SK-N-SH (cell line): ENCODE results near the gene IL17RB. TPM values are rescaled to one million over a fixed set of nuclear protein-coding genes. Genes with fewer than 3 reads are reported as not detected.

Experiments
- CTCF ChIA-PET: fragments of 300-600, 350-600 bp; formaldehyde crosslinking; extraction: SDS; loops from one replicate; lab custom pipeline; 2021; lab: Yijun Ruan, JAX
- POLR2A ChIA-PET: fragments of 350-600 bp; sonication (Branson Sonifier 250); formaldehyde crosslinking; extraction: SDS; loops from one replicate; lab custom pipeline; 2020; ENCODE audit warnings: antibody characterized with exemption, inconsistent platforms; lab: Yijun Ruan, JAX
- DNase-seq: peaks from one replicate; pipeline ENCODE4 v3.0.0; 2012
- H2AFZ ChIP-seq: fragments of 200-600 bp; sonication (generic); 2 replicates; pipeline ENCODE4 v1.8.1; 2016; ENCODE audit warnings: antibody characterized with exemption, mild to moderate bottlenecking, low read depth
- H3F3A ChIP-seq: fragments of 200-600 bp; sonication (generic); replicated peaks from 2 replicates; pipeline ENCODE3; 2016; ENCODE audit warnings: antibody characterized with exemption, mild to moderate bottlenecking; ENCODE audit not compliant: insufficient read depth
- H3K27ac ChIP-seq, 2 experiments: fragments of 200-500 bp in 1 of 2; fragments of 200-600 bp in 1 of 2; sonication (Bioruptor generic) in 1 of 2; sonication (generic), shearing (Covaris generic) in 1 of 2; 2 replicates each; pipeline versions ENCODE4 v1.5.1 to v1.6.1; 2014 to 2016; ENCODE audit warnings: low read depth in 2 of 2, inconsistent platforms in 1 of 2, low read length in 1 of 2, mild to moderate bottlenecking in 1 of 2, mixed read lengths in 1 of 2
- H3K27me3 ChIP-seq: fragments of 200-600 bp; sonication (generic), shearing (Covaris generic); 2 replicates; pipeline ENCODE4 v1.6.1; 2016; ENCODE audit warnings: mixed run types; ENCODE audit not compliant: insufficient read depth
- H3K36me3 ChIP-seq, 2 experiments: fragments of 200-500 bp in 1 of 2; fragments of 200-600 bp in 1 of 2; sonication (Bioruptor generic) in 1 of 2; sonication (generic) in 1 of 2; replicated peaks in 1 of 2; 2 replicates each; pipeline versions ENCODE3 to v1.5.1; 2014 to 2016; ENCODE audit warnings: low read length in 1 of 2, mild to moderate bottlenecking in 1 of 2; ENCODE audit not compliant: insufficient read depth in 2 of 2, control insufficient read depth in 1 of 2
- H3K4me1 ChIP-seq, 2 experiments: fragments of 200-500 bp in 1 of 2; fragments of 200-600 bp in 1 of 2; sonication (Bioruptor generic) in 1 of 2; sonication (generic), shearing (Covaris generic) in 1 of 2; 2 replicates each; pipeline versions ENCODE4 v1.5.1 to v1.6.1; 2014 to 2016; ENCODE audit warnings: low read depth in 1 of 2, low read length in 1 of 2, mixed run types in 1 of 2; ENCODE audit not compliant: insufficient read depth in 2 of 2, control insufficient read depth in 1 of 2
- H3K4me2 ChIP-seq: fragments of 200-600 bp; sonication (generic), shearing (Covaris generic); 2 replicates; pipeline ENCODE4 v1.6.1; 2017; ENCODE audit warnings: mixed run types
- H3K4me3 ChIP-seq, 2 experiments: fragments of 200-500 bp in 1 of 2; fragments of 200-600 bp in 1 of 2; sonication (Bioruptor generic) in 1 of 2; sonication (generic), shearing (Covaris generic) in 1 of 2; 2 replicates each; pipeline versions ENCODE4 v1.5.1 to v1.8.1; 2014 to 2016; ENCODE audit warnings: low read depth in 2 of 2, inconsistent platforms in 1 of 2, low read length in 1 of 2, mild to moderate bottlenecking in 1 of 2, mixed read lengths in 1 of 2, moderate library complexity in 1 of 2
- H3K79me2 ChIP-seq: fragments of 200-600 bp; sonication (generic); 2 replicates; pipeline ENCODE4 v1.8.1; 2017; ENCODE audit warnings: mild to moderate bottlenecking; ENCODE audit not compliant: insufficient read depth
- H3K9ac ChIP-seq: fragments of 200-600 bp; sonication (generic); 2 replicates; pipeline ENCODE4 v1.6.1; 2017; ENCODE audit warnings: mixed run types
- H3K9me2 ChIP-seq: fragments of 200-600 bp; sonication (generic); 2 replicates; pipeline ENCODE4 v1.6.1; 2017; ENCODE audit warnings: mixed run types
- H3K9me3 ChIP-seq: fragments of 200-600 bp; sonication (generic); 2 replicates; pipeline ENCODE4 v1.6.1; 2017; ENCODE audit warnings: mixed run types, mild to moderate bottlenecking, moderate library complexity
- H4K20me1 ChIP-seq: fragments of 200-600 bp; sonication (generic); 2 replicates; pipeline ENCODE4 v1.6.1; 2017; ENCODE audit warnings: mild to moderate bottlenecking, mixed run types; ENCODE audit not compliant: insufficient read depth
- CHD2 ChIP-seq: fragments of 150-350 bp; IDR thresholded peaks from 2 replicates; pipeline ENCODE4 v1.6.1; 2018; ENCODE audit warnings: low read length; ENCODE audit not compliant: partially characterized antibody
- CTCF ChIP-seq: fragments of 200-600 bp; sonication (generic); IDR thresholded peaks from 2 replicates; pipeline ENCODE4 v1.6.1; 2017; ENCODE audit warnings: antibody characterized with exemption, mild to moderate bottlenecking, moderate library complexity
- FOXJ3 ChIP-seq: sonication (generic); formaldehyde crosslinking; IDR thresholded peaks from 2 replicates; pipeline ENCODE4 v1.5.1; 2020; ENCODE audit warnings: mild to moderate bottlenecking, missing genetic modification reagents
- GABPA ChIP-seq: IDR thresholded peaks from 2 replicates; pipeline ENCODE4 v1.4.0; 2012; ENCODE audit warnings: low read depth, mild to moderate bottlenecking
- IRF3 ChIP-seq: fragments of 150-350 bp; IDR thresholded peaks from 2 replicates; pipeline ENCODE4 v1.6.1; 2016; ENCODE audit warnings: mild to moderate bottlenecking, low read depth, low read length
- JUND ChIP-seq: IDR thresholded peaks from 2 replicates; pipeline ENCODE4 v1.4.0; 2012
- MXI1 ChIP-seq: IDR thresholded peaks from 2 replicates; pipeline ENCODE4 v1.6.1; 2012; ENCODE audit warnings: mild to moderate bottlenecking, low read depth, low read length, improper control_type of control experiment
- NFIC ChIP-seq: IDR thresholded peaks from 2 replicates; pipeline ENCODE4 v1.4.0; 2012; ENCODE audit warnings: borderline replicate concordance
- PBX3 ChIP-seq: IDR thresholded peaks from 2 replicates; pipeline ENCODE4; 2012
- RCOR1 ChIP-seq: fragments of 150-350 bp; IDR thresholded peaks from 2 replicates; pipeline ENCODE4 v1.6.1; 2017; ENCODE audit warnings: antibody characterized with exemption, low read length
- REST ChIP-seq: IDR thresholded peaks from 2 replicates; pipeline ENCODE4 v1.6.1; 2012; ENCODE audit warnings: mild to moderate bottlenecking, low read depth, low read length, moderate library complexity
- SIN3A ChIP-seq: IDR thresholded peaks from 2 replicates; pipeline ENCODE4 v1.6.1; 2012; ENCODE audit warnings: low read depth, mild to moderate bottlenecking, low read length, moderate library complexity, borderline replicate concordance
- WGBS: methylation state at CpG from one replicate; pipeline ENCODE4 v1.1.6; 2017; ENCODE audit warnings: low lambda C conversion rate; 5-methylcytosine and 5-hydroxymethylcytosine counted together
- polyA plus RNA-seq, 3 experiments: library from polyadenylated mRNA; depleted of rRNA; stranded (reverse); fragments of >200 nt; gene quantifications; 2 replicates each; pipeline ENCODE4 v1.2.3, GENCODE V29; 2012
- TF ChIP-seq, protein P1 (sequence below): IDR thresholded peaks from 2 replicates; pipeline ENCODE4 v1.4.0; 2012; ENCODE audit warnings: low read depth

IL17RB gene
- polyA plus RNA-seq, 1 of the 3 experiments (the other 2 are of a cell fraction) = 0.10 TPM

- Histone ChIP-seq H3K27me3 (no peaks in the 10 kb centered on the region), H3K4me1 (peaks cover 0 to 4% of the 10 kb centered on the region in 2 experiments; a peak in 1 of 4 replicates), H3K9me3 (no peaks in the 10 kb centered on the region), H3K4me3 (no peak overlapping the region), H3K4me2 (no peak overlapping the region), H3K79me2 (no peaks in the 10 kb centered on the region), H3F3A (no peaks in the 10 kb centered on the region), H3K36me3 (no peaks in the 10 kb centered on the region), H4K20me1 (no peaks in the 10 kb centered on the region), H3K9me2 (no peaks in the 10 kb centered on the region), H3K9ac (no peak overlapping the region), H2AFZ (no peak overlapping the region), H3K27ac (no peak overlapping the region)
- WGBS = 88% methylated on average over 5 of the region's 5 CpGs
- TF ChIP-seq PBX3 (no peak), NFIC (no peak), REST (no peak), FOXJ3 (CRISPR knock-in tag) (no peak), RCOR1 (no peak), CHD2 (no peak), MXI1 (no peak), SIN3A (no peak), JUND (no peak)
- no peak for DNase-seq
- CTCF ChIA-PET = interaction anchor here (1.3 kb wide), 1 partner anchor 9 kb away, joined by 3 read pairs; no protein-coding TSS in a partner anchor
- POLR2A ChIA-PET = no interaction called here
Measured at GRCh38 chr3:53813229-53813628, 33.1 kb upstream of the IL17RB start.

- H3K36me3 ChIP-seq = no peaks in the 10 kb centered on the region
- no peaks in the 10 kb centered on the region for H3K27me3 ChIP-seq
- H3F3A ChIP-seq = no peaks in the 10 kb centered on the region
- POLR2A ChIA-PET = no interaction called here
- H3K9ac ChIP-seq = no peak overlapping the region
- H3K9me3 ChIP-seq = no peaks in the 10 kb centered on the region
- CTCF ChIA-PET = interaction anchor here (1.3 kb wide), 1 partner anchor 8 kb away, joined by 3 read pairs; no protein-coding TSS in a partner anchor
- H3K9me2 ChIP-seq = no peaks in the 10 kb centered on the region
- H3K4me2 ChIP-seq = no peak overlapping the region
- WGBS = 64% methylated on average over 8 of the region's 10 CpGs
- no peak overlapping the region for H3K27ac ChIP-seq
- H3K4me3 ChIP-seq = no peak overlapping the region
- H3K79me2 ChIP-seq = no peaks in the 10 kb centered on the region
- no peak for DNase-seq
- H3K4me1 ChIP-seq = peaks cover 0 to 4% of the 10 kb centered on the region in 2 experiments; a peak in 1 of 4 replicates
- no peaks in the 10 kb centered on the region for H4K20me1 ChIP-seq
- H2AFZ ChIP-seq = no peak overlapping the region
- TF ChIP-seq CTCF = no peak
- no peak for TF ChIP-seq IRF3
- TF ChIP-seq REST = no peak
- TF ChIP-seq FOXJ3 (CRISPR knock-in tag) = no peak
- no peak for TF ChIP-seq RCOR1
- TF ChIP-seq MXI1 = no peak
- TF ChIP-seq GABPA = no peak
- TF ChIP-seq, protein P1, sequence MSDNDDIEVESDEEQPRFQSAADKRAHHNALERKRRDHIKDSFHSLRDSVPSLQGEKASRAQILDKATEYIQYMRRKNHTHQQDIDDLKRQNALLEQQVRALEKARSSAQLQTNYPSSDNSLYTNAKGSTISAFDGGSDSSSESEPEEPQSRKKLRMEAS = no peak
- no peak for TF ChIP-seq NFIC
Measured at GRCh38 chr3:53813876-53814275, 32.5 kb upstream of the IL17RB start.
